ENCODE results near the gene XPO5. TPM values are rescaled to one million over a fixed set of nuclear protein-coding genes. Genes with fewer than 3 reads are reported as not detected.

The XPO5 gene
- total and polyA plus RNA-seq, 7 donors: 12.3 to 40.1 (median 19.2) TPM

DNA sequence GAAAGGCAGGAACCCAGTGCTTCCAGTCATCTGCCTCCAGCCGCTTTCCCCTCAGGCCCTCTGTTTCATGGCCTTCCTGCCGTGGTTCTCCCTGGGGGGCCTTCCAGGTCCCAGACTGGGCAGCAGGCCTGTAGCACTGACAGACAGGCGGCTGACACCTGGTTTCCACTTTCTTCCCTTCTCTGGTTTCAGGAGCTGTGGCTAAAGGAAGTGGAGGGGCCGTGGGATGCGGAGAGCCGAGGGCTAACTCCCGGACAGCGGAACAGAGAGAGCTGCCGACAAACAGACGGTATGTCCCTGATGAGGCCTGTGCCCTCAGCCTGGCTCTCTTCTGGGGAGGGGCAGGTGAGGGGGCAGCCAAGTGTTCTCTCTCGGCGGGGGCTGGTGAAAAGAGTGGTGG is 78.1 kb downstream of the XPO5 start:
- Histone ChIP-seq H3K36me3 (ENCODE audit: insufficient read depth in 1 of 2, low read depth in 1 of 2) (peaks cover 0 to 58% of the 10 kb centered on the region in 2 donors), H3K27ac (peak overlapping the region; percentile 10), H3K4me1 (peaks cover 25% of the 10 kb centered on the region), H3K9me3 (no peaks in the 10 kb centered on the region), H3K27me3 (ENCODE audit: insufficient read depth in 3 of 3, low read length in 2 of 3) (no peaks in the 10 kb centered on the region), H3K4me3 (no peak overlapping the region)
- DNase-seq: no peak
- intact Hi-C loops (cut with DNase I): loop anchor here in 1 of 2 donors (2.0 kb wide), 1 partner anchor 43 kb away; the partner anchor contains the start of gene DLK2
- no peak for TF ChIP-seq CTCF (IDR thresholded peaks at IDR 0.05)
- 74 to 82% (median 81%) methylated on average over 12 of the region's 12 CpGs for WGBS, 3 donors
- ATAC-seq: peak in 1 of 4 donors; percentile 40

DNA sequence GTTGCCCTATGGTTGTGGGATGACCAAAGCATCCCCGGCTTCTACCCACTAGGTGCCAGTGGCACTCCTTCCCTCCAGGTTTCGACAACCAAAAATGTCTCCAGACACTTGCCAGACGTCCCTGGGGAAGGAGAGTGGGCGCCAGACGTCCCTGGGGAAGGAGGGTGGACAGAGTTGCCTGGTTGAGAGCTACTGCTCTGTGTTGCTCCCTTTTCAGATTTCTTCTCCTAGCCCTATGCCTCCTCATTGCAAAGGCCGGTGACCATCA is 78.8 kb downstream of the XPO5 start:
- DNase-seq (peak in 1 of 2 donors; percentile 44), ATAC-seq (no peak)
- Histone ChIP-seq H3K4me1 (peaks cover 25% of the 10 kb centered on the region), H3K36me3 (ENCODE audit: insufficient read depth in 1 of 2, low read depth in 1 of 2) (peaks cover 0 to 52% of the 10 kb centered on the region in 2 donors), H3K4me3 (no peak overlapping the region), H3K9me3 (no peaks in the 10 kb centered on the region), H3K27ac (no peak overlapping the region), H3K27me3 (ENCODE audit: insufficient read depth in 3 of 3, low read length in 2 of 3) (no peaks in the 10 kb centered on the region)
- 85 to 94% (median 88%) methylated on average over 6 of the region's 6 CpGs for WGBS, 3 donors
- no peak for TF ChIP-seq CTCF (IDR thresholded peaks at IDR 0.05)
- intact Hi-C loops (cut with DNase I): loop anchor here in 1 of 2 donors (2.0 kb wide), 1 partner anchor 42 kb away; the partner anchor contains the start of gene DLK2

DNA sequence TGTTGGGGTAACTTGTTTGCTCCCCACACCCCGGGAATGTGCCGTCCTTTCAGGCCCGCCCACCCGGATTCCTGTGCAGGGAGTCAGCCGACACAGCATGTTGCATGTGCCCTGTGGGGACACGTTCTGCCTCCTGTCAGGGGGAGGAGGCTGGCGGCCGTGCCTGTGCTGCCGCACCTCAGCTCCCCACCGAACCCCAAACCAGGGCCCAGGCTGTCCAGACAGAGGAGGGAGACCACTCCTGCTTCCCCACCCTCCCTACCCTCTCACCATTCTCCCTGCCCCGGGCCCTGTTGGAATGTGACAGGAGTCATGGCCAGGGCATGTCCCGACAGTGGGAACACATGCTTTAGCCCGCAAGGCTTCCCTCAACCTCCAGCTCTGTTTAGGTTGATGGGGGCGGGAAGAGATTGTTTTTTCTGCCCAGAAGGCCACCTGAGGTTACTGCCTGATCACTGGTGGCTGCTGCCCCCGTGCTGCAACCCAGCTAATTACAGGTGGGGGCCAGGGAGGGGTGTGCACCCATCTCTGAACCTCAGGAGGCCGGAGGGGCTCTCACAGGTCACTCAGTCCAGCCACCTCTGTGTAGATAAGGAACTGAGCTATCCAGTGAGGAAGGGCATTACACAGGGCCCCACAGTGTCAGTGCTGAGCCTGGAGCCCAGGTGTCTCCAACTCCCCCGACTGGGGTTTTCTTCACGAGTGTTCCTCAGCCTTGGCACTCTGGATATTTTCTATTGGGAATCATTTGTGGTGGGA is 79.3 kb downstream of the XPO5 start:
- H3K4me1 ChIP-seq: peaks cover 25% of the 10 kb centered on the region

GRCh38 chr6:43495409-43495941 is 80.4 kb downstream of the XPO5 start:
- WGBS, 3 donors: 82 to 84% (median 83%) methylated on average over 4 of the region's 4 CpGs
- Histone ChIP-seq H3K9me3 (no peaks in the 10 kb centered on the region), H3K27me3 (ENCODE audit: insufficient read depth in 3 of 3, low read length in 2 of 3) (no peaks in the 10 kb centered on the region), H3K4me1 (peaks cover 25% of the 10 kb centered on the region), H3K27ac (no peak overlapping the region), H3K4me3 (no peak overlapping the region), H3K36me3 (ENCODE audit: insufficient read depth in 1 of 2, low read depth in 1 of 2) (peaks cover 0 to 40% of the 10 kb centered on the region in 2 donors)
- no peak for DNase-seq
- no peak for ATAC-seq
- TF ChIP-seq CTCF (IDR thresholded peaks at IDR 0.05): no peak
- intact Hi-C loops (cut with DNase I): no loop called here

More for the DNA sequence above, 79.3 kb downstream of the XPO5 start:
- WGBS, 3 donors: 58 to 61% (median 61%) methylated on average over 18 of the region's 18 CpGs
- intact Hi-C loops (cut with DNase I): loop anchor here in 1 of 2 donors (2.0 kb wide), 1 partner anchor 42 kb away; the partner anchor contains the start of gene DLK2
- Histone ChIP-seq H3K4me3 (no peak overlapping the region), H3K27ac (no peak overlapping the region), H3K36me3 (ENCODE audit: insufficient read depth in 1 of 2, low read depth in 1 of 2) (peaks cover 0 to 50% of the 10 kb centered on the region in 2 donors), H3K27me3 (ENCODE audit: insufficient read depth in 3 of 3, low read length in 2 of 3) (no peaks in the 10 kb centered on the region), H3K9me3 (no peaks in the 10 kb centered on the region)
- DNase-seq (peak in 1 of 2 donors; percentile 60), ATAC-seq (peak; percentile 32 to 53 (median 44))
- TF ChIP-seq CTCF (IDR thresholded peaks at IDR 0.05): peak; percentile 54
